Right renal cortex interstitium (tissue), 3 donors: ENCODE measurements around the gene PKD1. TPM values are rescaled to one million over a fixed set of nuclear protein-coding genes. Genes with fewer than 3 reads are reported as not detected.

ENCODE experiments used
- DNase-seq, 3 donors: peaks; one replicate each; pipeline ENCODE4 v3.0.0-alpha.2; 2013; ENCODE audit warnings: low read depth in 3 of 3, low spot score in 2 of 3
- polyA plus RNA-seq, 3 donors: library from polyadenylated mRNA; unstranded; fragments of 120-200 nt; gene quantifications; one replicate each; pipeline ENCODE4 v1.2.1, GENCODE V29; 2013; ENCODE audit not compliant: insufficient read length in 3 of 3

The PKD1 gene
- polyA plus RNA-seq, 3 donors, result 53.0 to 59.6 (median 54.5) TPM

DNA sequence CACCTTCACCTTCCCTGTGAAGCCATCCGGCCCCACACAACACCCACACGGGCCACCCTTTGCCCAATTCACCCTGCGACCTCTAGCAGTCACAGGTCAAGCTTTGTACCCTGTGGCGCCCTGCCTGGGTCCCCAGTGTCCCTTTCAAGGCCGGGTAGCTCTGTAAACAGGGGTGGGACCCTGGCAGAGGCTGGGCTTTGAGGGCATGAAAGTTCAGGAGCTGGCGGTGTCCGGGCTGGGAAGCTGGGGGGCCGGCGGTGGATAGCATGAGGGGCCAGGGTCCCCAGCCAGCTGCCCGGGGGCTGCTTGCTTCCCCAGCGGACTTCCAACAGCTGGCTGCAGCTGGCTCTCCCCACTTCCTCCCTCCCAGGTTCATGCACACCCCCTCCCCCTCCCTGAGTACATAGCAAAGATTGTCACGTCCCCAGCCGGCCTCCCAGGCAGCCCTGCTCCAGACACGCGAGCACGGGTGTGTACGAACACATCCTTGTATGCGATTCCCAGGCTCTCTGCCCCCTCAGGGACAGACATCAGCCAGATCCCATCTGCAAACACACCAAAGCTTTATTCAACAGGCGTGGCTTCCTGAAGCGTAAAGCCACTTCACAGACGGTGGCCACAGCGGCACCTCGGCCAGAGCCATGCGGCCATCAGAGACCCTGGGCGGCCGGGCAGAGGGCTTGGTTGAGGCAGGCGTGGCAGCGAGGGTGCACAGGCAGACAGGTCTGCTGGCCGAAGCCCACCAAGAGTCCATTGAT, 96.2 kb downstream of the PKD1 start:
- DNase-seq, result peak in 1 of 3 donors; percentile 84

Other genes starting within 250 kb of the PKD1 start
- gene HS3ST6, start 217.5 kb downstream of the PKD1 start, polyA plus RNA-seq, result under 1 TPM; 0.12 to 0.24 (median 0.17) TPM
- gene MSRB1, start 192.7 kb downstream of the PKD1 start, polyA plus RNA-seq, result 10 to 100 TPM; 63.0 to 70.1 (median 65.2) TPM
- gene RPL3L, start 181.2 kb downstream of the PKD1 start, polyA plus RNA-seq, result under 1 TPM; 0.10 to 0.17 (median 0.16) TPM
- gene NDUFB10, start 176.4 kb downstream of the PKD1 start, polyA plus RNA-seq, result 100 to 1,000 TPM; 127 to 137 (median 129) TPM
- gene RPS2, start 171.1 kb downstream of the PKD1 start, polyA plus RNA-seq, result 1,000 to 10,000 TPM; 1,774 to 1,944 (median 1,840) TPM
- not detected for gene RNF151, start 169.0 kb downstream of the PKD1 start, polyA plus RNA-seq
- 10 to 100 TPM; 27.4 to 34.3 (median 32.0) TPM for gene TBL3, start 163.8 kb downstream of the PKD1 start, polyA plus RNA-seq
- under 1 TPM; 0.37 to 0.79 (median 0.60) TPM for gene NOXO1, start 154.4 kb downstream of the PKD1 start, polyA plus RNA-seq
- 10 to 100 TPM; 20.5 to 22.0 (median 21.1) TPM for gene GFER, start 151.7 kb downstream of the PKD1 start, polyA plus RNA-seq
- gene SYNGR3, start 145.9 kb downstream of the PKD1 start, polyA plus RNA-seq, result 1 to 10 TPM; 1.3 to 1.9 (median 1.4) TPM
- gene ZNF598, start 126.1 kb downstream of the PKD1 start, polyA plus RNA-seq, result 10 to 100 TPM; 14.2 to 16.4 (median 15.4) TPM
- gene NPW, start 116.1 kb downstream of the PKD1 start, polyA plus RNA-seq, result 1 to 10 TPM; 1.7 to 6.0 (median 3.9) TPM
- 100 to 1,000 TPM in 1 of 3 donors, 10 to 100 TPM in 2; 82.6 to 106 (median 88.6) TPM for gene NHERF2, start 109.0 kb downstream of the PKD1 start, polyA plus RNA-seq
- gene NTHL1, start 88.1 kb downstream of the PKD1 start, polyA plus RNA-seq, result 10 to 100 TPM; 15.4 to 17.7 (median 16.9) TPM
- gene TSC2, start 87.9 kb downstream of the PKD1 start, polyA plus RNA-seq, result 100 to 1,000 TPM in 2 of 3 donors, 10 to 100 TPM in 1; 98.9 to 117 (median 108) TPM
- gene RAB26, start 12.7 kb upstream of the PKD1 start, polyA plus RNA-seq, result 1 to 10 TPM; 2.7 to 3.1 (median 3.0) TPM
- gene TRAF7, start 19.9 kb upstream of the PKD1 start, polyA plus RNA-seq, result 10 to 100 TPM; 51.4 to 60.4 (median 60.3) TPM
- gene CASKIN1, start 60.7 kb upstream of the PKD1 start, polyA plus RNA-seq, result 1 to 10 TPM in 2 of 3 donors, under 1 TPM in 1; 0.92 to 1.4 (median 1.4) TPM
- gene MLST8, start 69.6 kb upstream of the PKD1 start, polyA plus RNA-seq, result 10 to 100 TPM; 41.3 to 48.7 (median 43.8) TPM
- 1 to 10 TPM; 3.0 to 4.1 (median 3.0) TPM for gene BRICD5, start 75.0 kb upstream of the PKD1 start, polyA plus RNA-seq
- gene PGP, start 78.9 kb upstream of the PKD1 start, polyA plus RNA-seq, result 10 to 100 TPM; 10.1 to 14.5 (median 12.9) TPM
- 10 to 100 TPM; 13.2 to 14.3 (median 13.6) TPM for gene E4F1, start 87.7 kb upstream of the PKD1 start, polyA plus RNA-seq
- under 1 TPM; 0.68 to 0.74 (median 0.74) TPM for gene DNASE1L2, start 100.5 kb upstream of the PKD1 start, polyA plus RNA-seq
- gene ECI1, start 115.7 kb upstream of the PKD1 start, polyA plus RNA-seq, result 10 to 100 TPM; 58.4 to 64.1 (median 58.7) TPM
- 100 to 1,000 TPM; 176 to 191 (median 186) TPM for gene RNPS1, start 132.2 kb upstream of the PKD1 start, polyA plus RNA-seq
- 1 to 10 TPM; 4.3 to 5.5 (median 5.4) TPM for gene ABCA3, start 204.8 kb upstream of the PKD1 start, polyA plus RNA-seq